Measurements from ENCODE around the gene SREBF1.
A peak's percentile ranks its signal among the peaks of the same experiment; 100 is the strongest.

DNA sequence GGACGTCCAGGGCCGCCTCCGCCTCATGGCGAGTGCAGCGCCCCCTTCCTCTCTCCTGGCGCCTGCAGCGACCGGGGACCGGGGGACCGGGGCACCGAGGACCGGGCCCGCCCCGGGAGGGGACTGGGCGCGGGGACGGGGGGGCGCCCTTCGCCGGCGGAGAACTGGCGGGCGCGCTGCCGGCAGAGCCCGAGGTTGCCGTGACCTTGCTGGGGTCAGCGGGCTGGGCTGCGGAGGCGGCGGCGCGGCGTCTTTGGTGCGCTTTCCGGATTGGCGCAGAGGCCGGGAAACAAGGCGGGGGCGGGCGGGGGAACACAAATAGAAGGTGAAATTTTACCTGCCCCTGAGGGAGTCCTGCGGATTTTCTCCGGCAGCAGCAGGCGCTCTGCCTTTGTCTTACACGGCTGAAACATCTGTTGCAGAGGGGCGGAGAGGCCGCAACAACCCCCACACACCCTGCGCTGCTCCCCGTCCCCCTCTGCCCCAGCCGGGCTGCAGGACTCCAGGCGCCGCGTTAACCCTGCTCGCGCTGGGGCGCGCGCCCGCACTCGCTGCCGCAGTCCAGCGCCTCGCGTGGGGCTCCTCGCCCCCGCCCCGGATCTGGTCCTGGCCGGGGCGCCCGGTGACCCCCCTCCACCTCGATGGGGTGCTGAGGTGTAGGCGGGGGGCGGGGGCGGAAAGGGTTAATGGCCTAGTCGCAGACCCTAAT, 53.5 kb downstream of the SREBF1 start:
- TF ChIP-seq CTCF (IDR thresholded peaks at IDR 0.05) (peak in 2 of 5 experiments; percentile 13 to 23), POLR2A (IDR thresholded peaks at IDR 0.05) (no peak), EP300 (IDR thresholded peaks at IDR 0.05) (no peak)

Data from tibial nerve (tissue), 4 donors.